A549 (cell line): Measurements from ENCODE around the gene SIN3A. TPM values are rescaled to one million over a fixed set of nuclear protein-coding genes. Genes with fewer than 3 reads are reported as not detected.

ENCODE experiments used
- ATAC-seq, 2 experiments: fragments of 200-7000 bp in 1 of 2; fragments of >200 bp in 1 of 2; cut with Nextera tagmentation in 1 of 2; cut with Tn5 transposase in 1 of 2; 3 replicates each; pipeline versions ENCODE4 v1.8.0 to v1.9.1; 2018 to 2020; ENCODE audit warnings: mild to moderate bottlenecking in 1 of 2, moderate library complexity in 1 of 2
- CTCF ChIA-PET: fragments of 300-600 bp; sonication (Branson Sonifier 250); formaldehyde crosslinking; extraction: SDS; loops from one replicate; lab custom pipeline; 2021; ENCODE audit warnings: antibody characterized with exemption, inconsistent platforms; lab: Yijun Ruan, JAX
- POLR2A ChIA-PET: fragments of 350-600 bp; formaldehyde crosslinking; extraction: SDS; loops from one replicate; lab custom pipeline; 2021; ENCODE audit warnings: antibody characterized with exemption, inconsistent platforms; lab: Yijun Ruan, JAX
- DNase-seq, 2 experiments: peaks; one replicate each; pipeline versions ENCODE4 v3.0.0 to v3.0.0-alpha.2; 2011 to 2016; ENCODE audit warnings: low read depth in 1 of 2, low spot score in 1 of 2
- FAIRE-seq: peaks from 2 replicates; lab custom pipeline; 2011; peaks lifted over from hg19 to GRCh38; lab: Jason Lieb, UNC
- H3K27ac ChIP-seq, 2 experiments: fragments of >200 bp; sonication (Bioruptor Twin); formaldehyde crosslinking; 3 replicates each; pipeline ENCODE4 v1.5.1; 2016 to 2017
- H3K4me1 ChIP-seq: fragments of >200 bp; sonication (Bioruptor Twin); formaldehyde crosslinking; 3 replicates; pipeline ENCODE4 v1.6.1; 2016
- H3K4me2 ChIP-seq: fragments of >200 bp; sonication (Bioruptor Twin); formaldehyde crosslinking; 3 replicates; pipeline ENCODE4 v1.6.1; 2016
- H3K4me3 ChIP-seq: fragments of >200 bp; sonication (Bioruptor Twin); formaldehyde crosslinking; 3 replicates; pipeline ENCODE4 v1.5.1; 2016
- H3K9me3 ChIP-seq: fragments of >200 bp; sonication (Bioruptor Twin); formaldehyde crosslinking; 3 replicates; pipeline ENCODE4 v1.6.1; 2016
- ATOH8 ChIP-seq: fragments of 250-450 bp; sonication (Bioruptor Pico); IDR thresholded peaks from 2 replicates; pipeline ENCODE4 v1.5.0; 2020; ENCODE audit warnings: low read depth, mild to moderate bottlenecking, moderate library complexity
- CBX8 ChIP-seq: fragments of 200-600 bp; sonication (generic); IDR thresholded peaks from 2 replicates; pipeline ENCODE4 v1.6.1; 2016
- CHD2 ChIP-seq: fragments of 150-350 bp; IDR thresholded peaks from 2 replicates; pipeline ENCODE4 v1.6.1; 2014; ENCODE audit warnings: low read length; ENCODE audit not compliant: partially characterized antibody
- CHD4 ChIP-seq: fragments of 200-600 bp; sonication (generic); IDR thresholded peaks from 2 replicates; pipeline ENCODE4 v1.6.1; 2016; ENCODE audit warnings: antibody characterized with exemption, mild to moderate bottlenecking, borderline replicate concordance
- CTCF ChIP-seq: fragments of >200 bp; sonication (Bioruptor Twin); formaldehyde crosslinking; IDR thresholded peaks from 3 replicates; pipeline ENCODE4 v1.5.1; 2016
- FOSL2 ChIP-seq, 2 experiments: fragments of 450-650 bp in 1 of 2; fragments of >200 bp in 1 of 2; sonication (Bioruptor Twin) in 1 of 2; formaldehyde crosslinking; IDR thresholded peaks; 2 replicates each; pipeline versions ENCODE4 v1.5.0 to v1.6.1; 2016 to 2020; ENCODE audit warnings: mild to moderate bottlenecking in 1 of 2, moderate library complexity in 1 of 2
- FOXS1 ChIP-seq: fragments of 250-450 bp; sonication (Bioruptor Pico); IDR thresholded peaks from 2 replicates; pipeline ENCODE4 v1.5.0; 2020; ENCODE audit warnings: mild to moderate bottlenecking, moderate library complexity
- HDAC2 ChIP-seq: fragments of 200-600 bp; sonication (generic); IDR thresholded peaks from 2 replicates; pipeline ENCODE4 v1.6.1; 2016
- HEYL ChIP-seq: fragments of 250-450 bp; sonication (Bioruptor Pico); IDR thresholded peaks from 2 replicates; pipeline ENCODE4 v1.8.0; 2021; ENCODE audit warnings: mild to moderate bottlenecking, moderate library complexity
- HMGXB4 ChIP-seq: fragments of 250-450 bp; sonication (Bioruptor Pico); IDR thresholded peaks from 2 replicates; pipeline ENCODE4 v1.5.0; 2021; ENCODE audit warnings: mild to moderate bottlenecking, moderate library complexity, borderline replicate concordance
- HOXA7 ChIP-seq: fragments of 250-450 bp; sonication (Bioruptor Pico); IDR thresholded peaks from 2 replicates; pipeline ENCODE4 v1.5.0; 2020; ENCODE audit warnings: mild to moderate bottlenecking, moderate library complexity
- HOXB13 ChIP-seq: fragments of 250-450 bp; sonication (Bioruptor Pico); IDR thresholded peaks from 2 replicates; pipeline ENCODE4 v1.5.0; 2020; ENCODE audit warnings: low read depth, mild to moderate bottlenecking, moderate library complexity
- JUNB ChIP-seq: fragments of >200 bp; sonication (Bioruptor Twin); formaldehyde crosslinking; IDR thresholded peaks from 2 replicates; pipeline ENCODE4 v1.6.1; 2016
- POLR2AphosphoS2 ChIP-seq: conservative IDR thresholded peaks from 2 replicates; pipeline ENCODE4 v1.6.1; 2012; ENCODE audit warnings: low read length, improper control_type of control experiment, inconsistent platforms
- RNF2 ChIP-seq: fragments of 200-600 bp; sonication (generic); IDR thresholded peaks from 2 replicates; pipeline ENCODE4 v1.6.1; 2016; ENCODE audit warnings: low read depth, mild to moderate bottlenecking, antibody characterized with exemption, moderate library complexity, borderline replicate concordance
- SREBF2 ChIP-seq: fragments of 450-650 bp; IDR thresholded peaks from 2 replicates; pipeline ENCODE4 v1.6.1; 2014; ENCODE audit warnings: mild to moderate bottlenecking, moderate library complexity
- TP53 ChIP-seq: fragments of 250-450 bp; sonication (Bioruptor Pico); IDR thresholded peaks from 2 replicates; pipeline ENCODE4 v1.5.0; 2021; ENCODE audit warnings: mild to moderate bottlenecking, moderate library complexity
- ZFP36 ChIP-seq: fragments of 450-650 bp; IDR thresholded peaks from 2 replicates; pipeline ENCODE4 v1.6.1; 2014; ENCODE audit warnings: borderline replicate concordance; ENCODE audit not compliant: partially characterized antibody
- ZNF302 ChIP-seq: fragments of 250-450 bp; sonication (Bioruptor Pico); IDR thresholded peaks from 2 replicates; pipeline ENCODE4 v1.9.0; 2021; ENCODE audit warnings: inconsistent platforms, mild to moderate bottlenecking, moderate library complexity
- WGBS: methylation state at CpG from one replicate; pipeline ENCODE4 v1.1.6; 2017; ENCODE audit errors: missing lambda C conversion rate; 5-methylcytosine and 5-hydroxymethylcytosine counted together
- polyA plus RNA-seq, 4 experiments: library from polyadenylated mRNA; depleted of rRNA in 3 of 4; stranded (reverse); fragments of >200 nt; fragmentation: RNase III in 1 of 4; extraction: RNeasy Plus Mini Kit Qiagen cat#74134 plus additional on column Dnase treatment in 1 of 4; gene quantifications; 2 replicates in 3 of 4; 3 replicates in 1 of 4; pipeline ENCODE4 v1.2.3, GENCODE V29; 2011 to 2017

Gene SIN3A
- polyA plus RNA-seq, 2 of the 4 experiments (the other 2 are of a cell fraction) = 35.9 to 48.7 TPM

GRCh38 chr15:75371901-75372688 lies 79.4 kb downstream of the SIN3A start:
- POLR2A ChIA-PET = interaction anchor here (1.3 kb wide), 1 partner anchor 276 kb away, joined by 3 read pairs; the partner anchor contains the start of gene SNX33
- Histone ChIP-seq H3K27ac (no peak overlapping the region), H3K9me3 (no peaks in the 10 kb centered on the region), H3K4me3 (no peak overlapping the region), H3K4me1 (peaks cover 21% of the 10 kb centered on the region), H3K4me2 (no peak overlapping the region)
- DNase-seq (no peak), ATAC-seq (no peak), FAIRE-seq (no peak)
- WGBS = 92% methylated on average over 11 of the region's 11 CpGs
- CTCF ChIA-PET = interaction anchor here (0.6 to 1.1 kb wide), 2 partner anchors 12 to 549 kb away, joined by 3 to 4 read pairs; no protein-coding TSS in a partner anchor
- TF ChIP-seq TP53 (CRISPR knock-in tag) = no peak
- no peak for TF ChIP-seq POLR2AphosphoS2

GRCh38 chr15:75371486-75371885 lies 80.0 kb downstream of the SIN3A start:
- no peak for FAIRE-seq

GRCh38 chr15:75369897-75370581 lies 81.5 kb downstream of the SIN3A start:
- Histone ChIP-seq H3K9me3 (no peaks in the 10 kb centered on the region), H3K4me3 (no peak overlapping the region), H3K4me1 (peaks cover 21% of the 10 kb centered on the region), H3K4me2 (peak overlapping the region; percentile 97), H3K27ac (0 out of 6 replicates have a peak overlapping the region, but pooled peaks of 1 of the 2 experiments have one; percentile 9)
- FAIRE-seq = no peak
- TF ChIP-seq FOXS1 (CRISPR knock-in tag) (no peak), JUNB (no peak), HMGXB4 (CRISPR knock-in tag) (no peak), HDAC2 (no peak), ZNF302 (CRISPR knock-in tag) (no peak), CTCF (no peak), SREBF2 (no peak), ZFP36 (no peak), CBX8 (no peak)
- POLR2A ChIA-PET = interaction anchor here (0.8 to 4.2 kb wide), 4 partner anchors 16 to 256 kb away, joined by 3 to 148 read pairs (median 14); partner anchors contain the start of genes SIN3A and SNUPN
- no peak for ATAC-seq
- DNase-seq = no peak
- CTCF ChIA-PET = interaction anchor here (0.9 to 4.4 kb wide), 9 partner anchors 11 to 601 kb away, joined by 3 to 51 read pairs (median 16); partner anchors contain the start of genes IMP3 and PTPN9
- WGBS = 88% methylated on average over 7 of the region's 7 CpGs

More at GRCh38 chr15:75371486-75371885, 80.0 kb downstream of the SIN3A start:
- Histone ChIP-seq H3K27ac (no peak overlapping the region), H3K4me2 (no peak overlapping the region), H3K4me1 (peaks cover 21% of the 10 kb centered on the region), H3K9me3 (no peaks in the 10 kb centered on the region), H3K4me3 (no peak overlapping the region)
- TF ChIP-seq ZFP36 (no peak), CTCF (no peak), FOSL2 (IDR thresholded peaks at IDR 0.05) (no peak), FOSL2 (CRISPR knock-in tag; IDR thresholded peaks at IDR 0.05) (no peak), CHD4 (no peak), CHD2 (no peak), HOXB13 (CRISPR knock-in tag) (no peak), RNF2 (no peak), SREBF2 (no peak), ATOH8 (CRISPR knock-in tag) (no peak), HOXA7 (CRISPR knock-in tag) (no peak), HEYL (no peak)
- WGBS = 95% methylated on average over 1 of the region's 1 CpG
- CTCF ChIA-PET = interaction anchor here (0.7 to 1.2 kb wide), 3 partner anchors 12 to 352 kb away, joined by 3 to 4 read pairs (median 3); a partner anchor contains a TSS
- DNase-seq (no peak), ATAC-seq (no peak)
- POLR2A ChIA-PET = interaction anchor here (1.3 kb wide), 1 partner anchor 276 kb away, joined by 3 read pairs; the partner anchor contains the start of gene SNX33
